HG03025 (cell line): ENCODE results near the gene COL26A1.
"Not testable (repeated sequence)": the region's sequence is repeated elsewhere in the genome, so short reads cannot be mapped to it uniquely, and the experiment has no call there.

Source experiments
- ATAC-seq: cut with Tn5 transposase; IDR thresholded peaks from one replicate; pipeline ENCODE4 v1.9.1; 2021; ENCODE audit warnings: mild to moderate bottlenecking, moderate library complexity; ENCODE audit not compliant: unreplicated experiment, low FRiP score

COL26A1 gene

GRCh38 chr7:101589976-101590662 lies 227.4 kb downstream of the COL26A1 start:
- no peak for ATAC-seq

GRCh38 chr7:101590663-101591435 lies 228.2 kb downstream of the COL26A1 start:
- no peak for ATAC-seq

- ATAC-seq: no peak
Measured at GRCh38 chr7:101591504-101591903, 228.8 kb downstream of the COL26A1 start.

- ATAC-seq: no peak
Measured at GRCh38 chr7:101593556-101593955, 230.9 kb downstream of the COL26A1 start.

GRCh38 chr7:101594790-101595189 lies 232.1 kb downstream of the COL26A1 start:
- no peak for ATAC-seq

- no peak for ATAC-seq
Measured at GRCh38 chr7:101595246-101595645, 232.6 kb downstream of the COL26A1 start.

- no peak for ATAC-seq
Measured at GRCh38 chr7:101595766-101596537, 233.3 kb downstream of the COL26A1 start.

GRCh38 chr7:101596898-101597297 lies 234.2 kb downstream of the COL26A1 start:
- no peak for ATAC-seq

- ATAC-seq: no peak
Measured at GRCh38 chr7:101597941-101598340, 235.3 kb downstream of the COL26A1 start.

GRCh38 chr7:101598422-101598985 lies 235.8 kb downstream of the COL26A1 start:
- no peak for ATAC-seq

- ATAC-seq: no peak
Measured at GRCh38 chr7:101598986-101599771, 236.5 kb downstream of the COL26A1 start.

- ATAC-seq: no peak
Measured at GRCh38 chr7:101599787-101600186, 237.1 kb downstream of the COL26A1 start.

GRCh38 chr7:101602082-101602481 lies 239.4 kb downstream of the COL26A1 start:
- ATAC-seq: no peak

GRCh38 chr7:101602484-101603241 lies 240.0 kb downstream of the COL26A1 start:
- ATAC-seq: no peak

- no peak for ATAC-seq
Measured at GRCh38 chr7:101604331-101604933, 241.8 kb downstream of the COL26A1 start.

- ATAC-seq: not testable (repeated sequence)
Measured at GRCh38 chr7:101604934-101605332, 242.3 kb downstream of the COL26A1 start.

- no peak for ATAC-seq
Measured at GRCh38 chr7:101605611-101606497, 243.2 kb downstream of the COL26A1 start.

- ATAC-seq: no peak
Measured at GRCh38 chr7:101606498-101606923, 243.8 kb downstream of the COL26A1 start.
